Bronchial epithelial cell (primary cell): Measurements from ENCODE around the gene UBR3. TPM values are rescaled to one million over a fixed set of nuclear protein-coding genes. Genes with fewer than 3 reads are reported as not detected.
"Not testable (repeated sequence)": the region's sequence is repeated elsewhere in the genome, so short reads cannot be mapped to it uniquely, and the experiment has no call there.

ENCODE experiments used
- DNase-seq: peaks from one replicate; pipeline ENCODE4 v3.0.0-alpha.2; 2010; ENCODE audit warnings: low read depth
- FAIRE-seq: peaks from 2 replicates; lab custom pipeline; 2011; peaks lifted over from hg19 to GRCh38; lab: Jason Lieb, UNC
- H3K27me3 ChIP-seq: 2 replicates; pipeline ENCODE4 v1.5.1; 2011; ENCODE audit warnings: low read length; ENCODE audit not compliant: control insufficient read depth, insufficient read depth
- H3K36me3 ChIP-seq: 2 replicates; pipeline ENCODE4 v1.5.1; 2011; ENCODE audit warnings: low read length; ENCODE audit not compliant: control insufficient read depth, insufficient read depth
- H3K4me3 ChIP-seq: 2 replicates; pipeline ENCODE4 v1.5.1; 2011; ENCODE audit warnings: mild to moderate bottlenecking, low read depth, low read length, control low read depth
- CTCF ChIP-seq: IDR thresholded peaks from 2 replicates; pipeline ENCODE4 v1.5.1; 2011; ENCODE audit warnings: mild to moderate bottlenecking, moderate library complexity, low read length, control low read depth, inconsistent platforms; ENCODE audit not compliant: insufficient read depth, severe bottlenecking
- total RNA-seq: library from RNA; depleted of rRNA; stranded (reverse); fragments of >200 nt; gene quantifications from 2 replicates; pipeline ENCODE4 v1.2.1, GENCODE V29; 2014

The UBR3 gene
- total RNA-seq, 1 donor from 2014 or later, result 18.4 TPM

- TF ChIP-seq CTCF, result no peak
- Histone ChIP-seq H3K4me3 (no peak overlapping the region), H3K27me3 (no peaks in the 10 kb centered on the region), H3K36me3 (peaks cover 1% of the 10 kb centered on the region)
- DNase-seq (no peak), FAIRE-seq (no peak)
These were observed 118.8 kb downstream of the UBR3 start for GRCh38 chr2:169946092-169946491.

GRCh38 chr2:169946546-169946945 is 119.3 kb downstream of the UBR3 start:
- peaks cover 1% of the 10 kb centered on the region for H3K36me3 ChIP-seq
- DNase-seq, result no peak
- no peak for TF ChIP-seq CTCF
- no peaks in the 10 kb centered on the region for H3K27me3 ChIP-seq
- FAIRE-seq, result no peak
- H3K4me3 ChIP-seq, result no peak overlapping the region

GRCh38 chr2:169955940-169956339 is 128.7 kb downstream of the UBR3 start:
- no peaks in the 10 kb centered on the region for H3K27me3 ChIP-seq
- no peak for TF ChIP-seq CTCF
- FAIRE-seq (no peak), DNase-seq (no peak)
- H3K36me3 ChIP-seq, result no peaks in the 10 kb centered on the region
- no peak overlapping the region for H3K4me3 ChIP-seq

GRCh38 chr2:169957219-169957618 is 130.0 kb downstream of the UBR3 start:
- DNase-seq, H3K36me3 ChIP-seq, FAIRE-seq, H3K27me3 ChIP-seq, H3K4me3 ChIP-seq: not testable (repeated sequence)

- DNase-seq, result peak; percentile 74
- no peaks in the 10 kb centered on the region for H3K36me3 ChIP-seq
- no peak for TF ChIP-seq CTCF
These were observed 134.7 kb downstream of the UBR3 start for GRCh38 chr2:169961911-169962310.

GRCh38 chr2:169963786-169964185 is 136.5 kb downstream of the UBR3 start:
- no peak for TF ChIP-seq CTCF
- FAIRE-seq (no peak), DNase-seq (no peak)
- Histone ChIP-seq H3K27me3 (no peaks in the 10 kb centered on the region), H3K4me3 (no peak overlapping the region), H3K36me3 (no peaks in the 10 kb centered on the region)

More at GRCh38 chr2:169961911-169962310, 134.7 kb downstream of the UBR3 start:
- Histone ChIP-seq H3K4me3 (no peak overlapping the region), H3K27me3 (no peaks in the 10 kb centered on the region)
- FAIRE-seq, result no peak
